ENCODE results near the gene SLFN14.

The SLFN14 gene

DNA sequence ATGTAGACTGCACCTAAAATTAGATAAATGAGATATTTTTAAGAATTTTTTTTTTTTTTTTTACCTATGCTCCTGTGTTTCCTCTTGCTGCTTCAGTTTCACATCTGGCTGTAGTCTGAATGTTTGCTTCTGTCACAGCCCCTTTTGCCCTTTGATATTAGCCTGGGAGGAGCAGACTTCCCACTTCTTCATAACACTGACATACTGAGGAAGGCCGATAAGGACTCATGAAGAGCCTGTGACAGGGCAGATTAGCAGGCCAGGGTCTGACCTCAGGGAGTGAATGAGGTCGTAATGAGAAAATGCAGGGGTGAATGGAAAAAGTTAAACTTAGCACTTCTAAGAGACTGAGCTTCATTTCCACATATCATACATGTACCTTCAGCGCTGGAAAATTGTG is at the start of gene SLFN14:
TSS of gene SLFN14 (minus strand) at position 117 of the 400 bp plus-strand sequence. CDS start 2,757 bp downstream, outside the sequence.
- no peak within 1 kb of the TSS for H3K4me3 ChIP-seq (ENCODE audit: low read depth, low read length)
- no peak for TF ChIP-seq CTCF (IDR thresholded peaks at IDR 0.05; ENCODE audit: insufficient read depth, low read depth, low read length, missing control alignments)
- DNase-seq (ENCODE audit: low read depth), result no peak

- no peak overlapping the region for H3K4me3 ChIP-seq (ENCODE audit: low read depth, low read length)
- DNase-seq (ENCODE audit: low read depth), result no peak
- TF ChIP-seq CTCF (IDR thresholded peaks at IDR 0.05; ENCODE audit: insufficient read depth, low read depth, low read length, missing control alignments), result no peak
These were observed 49.2 kb upstream of the SLFN14 start for GRCh38 chr17:35609831-35610230.

DNA sequence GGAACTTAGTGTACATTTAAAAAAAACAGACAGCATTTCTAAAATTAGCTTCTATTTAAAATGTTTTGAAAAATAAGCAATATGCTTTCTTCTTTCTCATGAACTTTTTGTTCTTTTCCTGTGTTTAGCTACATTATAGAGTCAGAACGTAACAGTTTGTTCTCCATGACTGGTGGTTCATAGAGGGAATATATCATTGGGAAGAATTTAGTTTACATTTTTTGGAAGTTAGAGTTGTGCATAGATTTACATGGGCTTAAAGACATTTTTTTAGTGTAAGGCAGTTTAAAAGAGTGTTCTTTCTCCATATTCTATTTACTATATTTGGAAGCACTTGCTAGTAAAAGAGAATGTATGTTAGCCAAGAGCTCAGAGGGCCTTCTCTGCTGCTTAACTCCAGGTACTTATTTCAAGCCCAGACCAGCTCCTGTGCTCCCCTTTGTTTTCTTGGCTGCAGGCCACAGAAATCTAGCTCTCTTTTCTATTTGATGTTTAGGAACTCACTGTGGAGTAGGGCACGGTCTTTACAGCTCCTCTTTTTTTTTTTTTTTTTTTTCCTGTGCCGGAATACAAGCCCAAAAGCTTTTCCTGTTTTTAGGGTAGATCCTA is 46.7 kb upstream of the SLFN14 start:
- no peak for TF ChIP-seq CTCF (IDR thresholded peaks at IDR 0.05; ENCODE audit: insufficient read depth, low read depth, low read length, missing control alignments)
- H3K4me3 ChIP-seq (ENCODE audit: low read depth, low read length), result no peak overlapping the region
- no peak for DNase-seq (ENCODE audit: low read depth)

DNA sequence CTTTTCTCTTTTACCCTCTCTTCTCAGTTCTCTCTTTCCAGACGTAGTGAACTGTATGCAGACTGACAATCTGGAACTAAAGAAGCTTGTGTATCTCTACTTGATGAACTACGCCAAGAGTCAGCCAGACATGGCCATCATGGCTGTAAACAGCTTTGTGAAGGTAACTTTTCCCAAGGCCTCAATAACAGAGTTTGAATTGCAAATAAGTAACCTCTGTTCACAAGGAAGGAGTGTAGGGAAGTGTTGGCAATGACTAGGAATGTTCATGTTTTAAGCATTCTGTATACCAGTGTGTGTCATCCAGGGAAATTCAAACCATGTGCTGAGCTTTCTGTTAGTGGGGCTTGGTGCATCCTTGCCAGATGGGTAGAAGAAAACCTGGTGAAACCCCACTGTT is 45.1 kb upstream of the SLFN14 start:
- no peak for TF ChIP-seq CTCF (IDR thresholded peaks at IDR 0.05; ENCODE audit: insufficient read depth, low read depth, low read length, missing control alignments)
- no peak for DNase-seq (ENCODE audit: low read depth)
- no peak overlapping the region for H3K4me3 ChIP-seq (ENCODE audit: low read depth, low read length)

GRCh38 chr17:35603674-35604073 is 43.1 kb upstream of the SLFN14 start:
- no peak for DNase-seq (ENCODE audit: low read depth)
- no peak for TF ChIP-seq CTCF (IDR thresholded peaks at IDR 0.05; ENCODE audit: insufficient read depth, low read depth, low read length, missing control alignments)
- H3K4me3 ChIP-seq (ENCODE audit: low read depth, low read length), result no peak overlapping the region

DNA sequence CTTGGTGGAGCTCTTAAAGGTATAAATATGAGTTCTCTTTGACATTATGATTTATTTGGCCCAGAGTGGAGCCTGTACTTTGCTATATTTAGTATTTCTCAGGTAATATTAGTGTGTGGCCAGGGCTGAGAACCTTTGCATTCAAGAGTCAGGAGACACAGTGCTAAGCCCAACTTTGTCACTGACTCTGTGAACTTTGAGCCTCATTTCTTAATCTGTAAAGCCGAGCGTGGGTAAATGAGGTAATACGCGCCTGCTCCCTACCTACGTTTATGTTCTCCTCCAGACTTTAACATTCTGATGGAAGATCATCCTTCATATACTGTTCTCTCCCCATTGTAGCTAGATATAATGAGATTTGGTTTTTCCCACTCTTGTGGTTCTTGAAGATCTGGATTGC is 37.0 kb upstream of the SLFN14 start:
- TF ChIP-seq CTCF (IDR thresholded peaks at IDR 0.05; ENCODE audit: insufficient read depth, low read depth, low read length, missing control alignments), result no peak
- no peak overlapping the region for H3K4me3 ChIP-seq (ENCODE audit: low read depth, low read length)
- DNase-seq (ENCODE audit: low read depth), result no peak

Data from GM12865 (cell line).